H1 (cell line): ENCODE data around the gene GNG7. TPM values are rescaled to one million over a fixed set of nuclear protein-coding genes. Genes with fewer than 3 reads are reported as not detected.

Source experiments
- CTCF ChIA-PET: fragments of 300-600 bp; sonication (Branson Sonifier 250); formaldehyde crosslinking; loops from one replicate; lab custom pipeline; 2021; ENCODE audit not compliant: partially characterized antibody; lab: Charles Lee
- POLR2A ChIA-PET: fragments of 300-600 bp; sonication (Branson Sonifier 250); formaldehyde crosslinking; loops from one replicate; lab custom pipeline; 2021; ENCODE audit warnings: inconsistent platforms; ENCODE audit not compliant: partially characterized antibody; lab: Charles Lee
- DNase-seq, 2 experiments: peaks; one replicate each; pipeline versions ENCODE4 v3.0.0 to v3.0.0-alpha.2; 2010 to 2022; ENCODE audit warnings: low spot score in 2 of 2, low read depth in 1 of 2, mixed read lengths in 1 of 2
- FAIRE-seq: peaks from 2 replicates; lab custom pipeline; 2011; peaks lifted over from hg19 to GRCh38; lab: Jason Lieb, UNC
- H2AFZ ChIP-seq: 2 replicates; pipeline ENCODE4 v1.8.1; 2012; ENCODE audit warnings: low read length, inconsistent platforms
- H2AK5ac ChIP-seq: 2 replicates; pipeline ENCODE4 v1.6.1; 2013; ENCODE audit warnings: low read depth, low read length
- H2BK120ac ChIP-seq: replicated peaks from 2 replicates; pipeline ENCODE3; 2013; ENCODE audit warnings: low read depth, low read length, inconsistent platforms
- H2BK12ac ChIP-seq: 2 replicates; pipeline ENCODE4 v1.6.1; 2013; ENCODE audit warnings: low read depth, low read length
- H2BK15ac ChIP-seq: 2 replicates; pipeline ENCODE4 v1.6.1; 2013; ENCODE audit warnings: low read length
- H2BK20ac ChIP-seq: 2 replicates; pipeline ENCODE4 v1.6.1; 2013; ENCODE audit warnings: low read length
- H2BK5ac ChIP-seq: 2 replicates; pipeline ENCODE4 v1.6.1; 2013; ENCODE audit warnings: low read depth, low read length
- H3K14ac ChIP-seq: 2 replicates; pipeline ENCODE4 v1.6.1; 2013; ENCODE audit warnings: inconsistent platforms; ENCODE audit not compliant: insufficient read length
- H3K18ac ChIP-seq: 2 replicates; pipeline ENCODE4 v1.6.1; 2013; ENCODE audit warnings: low read length; ENCODE audit errors: extremely low read depth
- H3K23ac ChIP-seq: 2 replicates; pipeline ENCODE4 v1.6.1; 2013; ENCODE audit warnings: inconsistent platforms; ENCODE audit not compliant: insufficient read length
- H3K23me2 ChIP-seq: 2 replicates; pipeline ENCODE4 v1.6.1; 2013; ENCODE audit warnings: low read depth, low read length
- H3K27ac ChIP-seq: 2 replicates; pipeline ENCODE4 v1.6.1; 2011; ENCODE audit warnings: low read depth, low read length, inconsistent platforms
- H3K27me3 ChIP-seq, 4 experiments: replicated peaks in 1 of 4; 1 replicate in 1 of 4; 2 replicates in 3 of 4; pipeline versions ENCODE4 v1.6.1 to v1.8.1; 2011 to 2013; ENCODE audit warnings: low read length in 3 of 4, mild to moderate bottlenecking in 3 of 4, inconsistent platforms in 2 of 4, mixed read lengths in 2 of 4, moderate library complexity in 1 of 4; ENCODE audit not compliant: control insufficient read depth in 3 of 4, insufficient read depth in 3 of 4; ENCODE audit errors: extremely low read depth in 1 of 4
- H3K36me3 ChIP-seq, 4 experiments: 2 replicates each; pipeline versions ENCODE4 v1.6.1 to v1.8.1; 2011 to 2013; ENCODE audit warnings: mild to moderate bottlenecking in 4 of 4, low read length in 3 of 4, moderate library complexity in 2 of 4, control low read depth in 1 of 4, inconsistent platforms in 1 of 4; ENCODE audit not compliant: insufficient read depth in 4 of 4, control insufficient read depth in 2 of 4
- H3K4ac ChIP-seq: replicated peaks from 2 replicates; pipeline ENCODE3; 2013; ENCODE audit warnings: low read length, low read depth, mixed read lengths, inconsistent platforms; ENCODE audit not compliant: insufficient read length
- H3K4me1 ChIP-seq, 4 experiments: replicated peaks in 1 of 4; 1 replicate in 1 of 4; 2 replicates in 3 of 4; pipeline versions ENCODE4 v1.6.1 to v1.8.1; 2011 to 2013; ENCODE audit warnings: low read length in 3 of 4, inconsistent platforms in 2 of 4, mixed read lengths in 1 of 4; ENCODE audit not compliant: insufficient read depth in 4 of 4, control insufficient read depth in 3 of 4
- H3K4me2 ChIP-seq, 2 experiments: 2 replicates each; pipeline versions ENCODE4 v1.6.1 to v1.8.1; 2011 to 2013; ENCODE audit warnings: low read depth in 2 of 2, low read length in 2 of 2, control low read depth in 1 of 2, inconsistent platforms in 1 of 2, mild to moderate bottlenecking in 1 of 2; ENCODE audit not compliant: insufficient read depth in 1 of 2
- H3K4me3 ChIP-seq, 4 experiments: fragments of 200-600, 300-600 bp in 1 of 4; sonication (generic), shearing (Covaris generic), sonication (Bioruptor Twin) in 1 of 4; 2 replicates each; pipeline versions ENCODE4 v1.5.1 to v1.8.1; 2011 to 2016; ENCODE audit warnings: low read length in 4 of 4, low read depth in 3 of 4, control low read depth in 2 of 4, inconsistent platforms in 2 of 4, mild to moderate bottlenecking in 2 of 4, mixed read lengths in 1 of 4, moderate library complexity in 1 of 4; ENCODE audit not compliant: insufficient read depth in 2 of 4; ENCODE audit errors: extremely low read depth in 1 of 4
- H3K56ac ChIP-seq: replicated peaks from 2 replicates; pipeline ENCODE3; 2013; ENCODE audit warnings: low read depth, mild to moderate bottlenecking, mixed read lengths, low read length, inconsistent platforms; ENCODE audit not compliant: insufficient read length
- H3K79me1 ChIP-seq: 2 replicates; pipeline ENCODE4 v1.6.1; 2013; ENCODE audit warnings: low read depth, low read length, control low read depth
- H3K79me2 ChIP-seq, 2 experiments: 2 replicates each; pipeline versions ENCODE4 v1.6.1 to v1.8.1; 2012 to 2013; ENCODE audit warnings: low read length in 2 of 2, mild to moderate bottlenecking in 2 of 2, inconsistent platforms in 1 of 2; ENCODE audit not compliant: insufficient read depth in 2 of 2, control insufficient read depth in 1 of 2
- H3K9ac ChIP-seq, 4 experiments: replicated peaks in 1 of 4; 1 replicate in 1 of 4; 2 replicates in 3 of 4; pipeline versions ENCODE4 v1.6.1 to v1.8.1; 2011 to 2013; ENCODE audit warnings: low read depth in 3 of 4, low read length in 3 of 4, control low read depth in 2 of 4, mild to moderate bottlenecking in 2 of 4, moderate library complexity in 2 of 4, inconsistent platforms in 1 of 4; ENCODE audit errors: extremely low read depth in 1 of 4
- H3K9me3 ChIP-seq, 2 experiments: 2 replicates each; pipeline versions ENCODE4 v1.6.1 to v1.8.1; 2012 to 2013; ENCODE audit warnings: mild to moderate bottlenecking in 2 of 2, moderate library complexity in 2 of 2, control low read depth in 1 of 2, inconsistent platforms in 1 of 2, low read depth in 1 of 2, low read length in 1 of 2, mixed read lengths in 1 of 2; ENCODE audit not compliant: insufficient read depth in 2 of 2
- H4K20me1 ChIP-seq, 2 experiments: replicated peaks in 1 of 2; 2 replicates each; pipeline versions ENCODE3 to v1.8.1; 2011 to 2013; ENCODE audit warnings: inconsistent platforms in 2 of 2, low read length in 2 of 2, mild to moderate bottlenecking in 1 of 2; ENCODE audit not compliant: insufficient read depth in 2 of 2, control insufficient read depth in 1 of 2
- H4K5ac ChIP-seq: 2 replicates; pipeline ENCODE4 v1.6.1; 2013; ENCODE audit warnings: low read length, low read depth, mixed read lengths, inconsistent platforms; ENCODE audit not compliant: insufficient read length
- H4K8ac ChIP-seq: 2 replicates; pipeline ENCODE4 v1.8.0; 2013; ENCODE audit warnings: mild to moderate bottlenecking, moderate library complexity, low read length, inconsistent platforms; ENCODE audit not compliant: insufficient read depth; ENCODE audit errors: extremely low read depth
- H4K91ac ChIP-seq: replicated peaks from 2 replicates; pipeline ENCODE3; 2013; ENCODE audit warnings: low read length, mixed read lengths, inconsistent platforms; ENCODE audit not compliant: insufficient read length
- ATF2 ChIP-seq: IDR thresholded peaks from 2 replicates; pipeline ENCODE4 v1.6.1; 2012; ENCODE audit warnings: low read length, inconsistent platforms
- BACH1 ChIP-seq: IDR thresholded peaks from 2 replicates; pipeline ENCODE4 v1.6.1; 2012; ENCODE audit warnings: low read length, improper control_type of control experiment
- CHD2 ChIP-seq: IDR thresholded peaks from 2 replicates; pipeline ENCODE4 v1.6.1; 2012; ENCODE audit warnings: low read length, improper control_type of control experiment
- GABPA ChIP-seq: IDR thresholded peaks from 2 replicates; pipeline ENCODE4 v1.6.1; 2011; ENCODE audit warnings: mild to moderate bottlenecking, low read length, moderate library complexity, borderline replicate concordance; ENCODE audit not compliant: insufficient read depth
- JUND ChIP-seq: IDR thresholded peaks from 2 replicates; pipeline ENCODE4 v1.6.1; 2011; ENCODE audit warnings: mild to moderate bottlenecking, improper control_type of control experiment, low read length
- KDM5A ChIP-seq: fragments of 200-600 bp; IDR thresholded peaks from 2 replicates; pipeline ENCODE4 v1.7.1; 2012; ENCODE audit warnings: mild to moderate bottlenecking, low read length, inconsistent platforms, mixed read lengths
- MAX ChIP-seq: IDR thresholded peaks from 2 replicates; pipeline ENCODE4 v1.6.1; 2012; ENCODE audit warnings: inconsistent platforms
- SP1 ChIP-seq: IDR thresholded peaks from 2 replicates; pipeline ENCODE4 v1.6.1; 2011; ENCODE audit warnings: low read depth, low read length
- SP2 ChIP-seq: IDR thresholded peaks from 2 replicates; pipeline ENCODE4 v1.6.1; 2012; ENCODE audit warnings: mild to moderate bottlenecking, low read length, inconsistent platforms
- SP4 ChIP-seq: IDR thresholded peaks from 2 replicates; pipeline ENCODE4 v1.6.1; 2012; ENCODE audit warnings: low read length, inconsistent platforms
- TAF1 ChIP-seq: IDR thresholded peaks from 2 replicates; pipeline ENCODE4 v1.6.1; 2011; ENCODE audit warnings: mild to moderate bottlenecking, low read depth, low read length
- WGBS, 2 experiments: shearing (Covaris generic) in 1 of 2; methylation state at CpG; one replicate each; pipeline versions ENCODE4 v1.1.6 to v1.1.7; 2013 to 2015; ENCODE audit warnings: low lambda C conversion rate in 2 of 2, mixed read lengths in 2 of 2, inconsistent platforms in 1 of 2, low coverage in 1 of 2, missing lambda C conversion rate in 1 of 2; ENCODE audit not compliant: insufficient replicate concordance in 2 of 2, insufficient coverage in 1 of 2, insufficient read length in 1 of 2; ENCODE audit errors: extremely low coverage in 1 of 2, missing lambda C conversion rate in 1 of 2; 5-methylcytosine and 5-hydroxymethylcytosine counted together
- polyA plus RNA-seq, 7 experiments: library from polyadenylated mRNA; depleted of rRNA in 3 of 7; stranded (reverse) in 5 of 7; unstranded in 2 of 7; fragments of >200 nt in 5 of 7; fragments of 200-250 nt in 2 of 7; gene quantifications; 1 replicate in 5 of 7; 2 replicates in 1 of 7; 4 replicates in 1 of 7; pipeline versions ENCODE4 v1.2.1 to v1.2.3, GENCODE V29; 2011 to 2013; ENCODE audit warnings: missing spikeins in 2 of 7, mixed read lengths in 2 of 7
- total RNA-seq: library from RNA; stranded (reverse); fragmentation: NEBNext Ultra II Directional; extraction: Animal tissue kit (Norgen Biotek cat#: 25700); gene quantifications from 2 replicates; pipeline ENCODE4 v1.2.1, GENCODE V29; 2021

GNG7 gene
- total and polyA plus RNA-seq, 2 of the 8 experiments (the other 6 are each of a cell fraction or from before 2014, with no cell fraction given), result 2.8 to 7.8 TPM

GRCh38 chr19:2464389-2464788 lies 238.1 kb downstream of the GNG7 start:
- no peak for FAIRE-seq
- POLR2A ChIA-PET, result interaction anchor here (3.4 to 6.7 kb wide), 2 partner anchors 9 to 13 kb away, joined by 14 to 98 read pairs; partner anchors contain the start of genes GADD45B and LMNB2

More at GRCh38 chr19:2464389-2464788, 238.1 kb downstream of the GNG7 start:
- 84% methylated on average over 5 of the region's 5 CpGs; no CpG with 5 or more reads in 1 of the 2 experiments for WGBS, 2 experiments
- no peak overlapping the region for H4K8ac ChIP-seq
- H3K4ac ChIP-seq, result no peak overlapping the region
- no peak overlapping the region for H3K56ac ChIP-seq
- no peak overlapping the region for H3K14ac ChIP-seq
- H2BK20ac ChIP-seq, result no peak overlapping the region
- H4K5ac ChIP-seq, result no peak overlapping the region
- peaks cover 2% of the 10 kb centered on the region; the same call in 1 of the 2 replicates for H3K23me2 ChIP-seq
- H3K18ac ChIP-seq, result no peak overlapping the region
- no peak overlapping the region for H3K27ac ChIP-seq
- H3K4me2 ChIP-seq, result no peak overlapping the region
- H4K20me1 ChIP-seq, result peaks cover 0 to 1% of the 10 kb centered on the region in 2 experiments
- H2AFZ ChIP-seq, result no peak overlapping the region
- no peak for TF ChIP-seq BACH1
- TF ChIP-seq MAX, result no peak
- TF ChIP-seq TAF1, result no peak
- no peak for TF ChIP-seq SP4
- TF ChIP-seq SP2, result no peak
- no peak for TF ChIP-seq GABPA
- TF ChIP-seq KDM5A, result no peak
- no peak for TF ChIP-seq CHD2
- TF ChIP-seq SP1, result no peak
- TF ChIP-seq ATF2, result no peak
- no peak for TF ChIP-seq JUND
- no peak overlapping the region for H3K4me3 ChIP-seq
- H3K9ac ChIP-seq, result no peak overlapping the region
- no peaks in the 10 kb centered on the region for H3K27me3 ChIP-seq
- no peak overlapping the region for H2AK5ac ChIP-seq
- no peaks in the 10 kb centered on the region for H3K36me3 ChIP-seq
- no peaks in the 10 kb centered on the region for H3K79me1 ChIP-seq
- H3K23ac ChIP-seq, result no peak overlapping the region
- no peak overlapping the region for H4K91ac ChIP-seq
- peaks cover 0 to 9% (median 0%) of the 10 kb centered on the region in 4 experiments; a peak in 2 of 7 replicates for H3K4me1 ChIP-seq
- no peak overlapping the region for H2BK120ac ChIP-seq
- no peaks in the 10 kb centered on the region for H3K9me3 ChIP-seq
- H2BK12ac ChIP-seq, result no peak overlapping the region
- no peak overlapping the region for H2BK5ac ChIP-seq
- CTCF ChIA-PET, result interaction anchor here (0.6 to 12.9 kb wide), 7 partner anchors 10 to 575 kb away, joined by 3 to 133 read pairs (median 5); partner anchors contain the start of genes GADD45B and TIMM13
- H3K79me2 ChIP-seq, result no peaks in the 10 kb centered on the region
- DNase-seq, result no peak
- H2BK15ac ChIP-seq, result 0 out of 2 replicates have a peak overlapping the region, but pooled peaks have one; percentile 31
